NCI-H510A (cell line): ENCODE data around the gene PMPCA.
"Not testable (repeated sequence)": the region's sequence is repeated elsewhere in the genome, so short reads cannot be mapped to it uniquely, and the experiment has no call there.

Experiments used
- DNase-seq: peaks from one replicate; lab custom pipeline; 2025; lab: John Stamatoyannopoulos, UW

The PMPCA gene

GRCh38 chr9:136394312-136395019, 16.0 kb upstream of the PMPCA start:
- DNase-seq, result no peak

GRCh38 chr9:136395020-136395340, 15.5 kb upstream of the PMPCA start:
- DNase-seq, result no peak

- DNase-seq, result no peak
These were observed 14.9 kb upstream of the PMPCA start for GRCh38 chr9:136395345-136396218.

- no peak for DNase-seq
These were observed 14.3 kb upstream of the PMPCA start for GRCh38 chr9:136396219-136396515.

GRCh38 chr9:136397643-136398042, 12.8 kb upstream of the PMPCA start:
- no peak for DNase-seq

- no peak for DNase-seq
These were observed 12.2 kb upstream of the PMPCA start for GRCh38 chr9:136398286-136398685.

- no peak for DNase-seq
These were observed 11.1 kb upstream of the PMPCA start for GRCh38 chr9:136399176-136400037.

GRCh38 chr9:136400038-136400834, 10.2 kb upstream of the PMPCA start, which contains the start of gene SNAPC4:
Gene SNAPC4 (minus strand): TSS chr9:136400170. CDS start chr9:136398428, 1,742 bp downstream.
- DNase-seq, result peak; percentile 77

- no peak for DNase-seq
These were observed 9.1 kb upstream of the PMPCA start for GRCh38 chr9:136401173-136401922.

- no peak for DNase-seq
These were observed 8.4 kb upstream of the PMPCA start for GRCh38 chr9:136402067-136402466.

- DNase-seq, result no peak
These were observed 6.9 kb upstream of the PMPCA start for GRCh38 chr9:136403538-136403914.

GRCh38 chr9:136403915-136404800, 6.3 kb upstream of the PMPCA start:
- DNase-seq, result no peak

GRCh38 chr9:136404801-136405136, 5.7 kb upstream of the PMPCA start:
- DNase-seq, result no peak

GRCh38 chr9:136405481-136405880, 5.0 kb upstream of the PMPCA start:
- DNase-seq, result no peak

GRCh38 chr9:136405904-136406303, 4.6 kb upstream of the PMPCA start:
- not testable (repeated sequence) for DNase-seq

- DNase-seq, result not testable (repeated sequence)
These were observed 3.4 kb upstream of the PMPCA start for GRCh38 chr9:136407061-136407460.

- DNase-seq, result no peak
These were observed 2.5 kb upstream of the PMPCA start for GRCh38 chr9:136407911-136408310.

- DNase-seq, result peak; percentile 9
These were observed 652 bp upstream of the PMPCA start for GRCh38 chr9:136409557-136410455.

- DNase-seq, result no peak
These were observed 920 bp downstream of the PMPCA start for GRCh38 chr9:136411378-136411777.
